NCI-H187 (cell line): ENCODE measurements around the gene CHPF.

ENCODE experiments used
- DNase-seq, 2 experiments: peaks; one replicate each; lab custom pipeline; 2025; lab: John Stamatoyannopoulos, UW

CHPF gene

GRCh38 chr2:219552382-219553167 lies 9.0 kb upstream of the CHPF start:
- peak; percentile 38 to 46 for DNase-seq

GRCh38 chr2:219551441-219552381 lies 8.1 kb upstream of the CHPF start:
- no peak for DNase-seq

- no peak for DNase-seq
Measured at GRCh38 chr2:219549619-219550018, 6.0 kb upstream of the CHPF start.

- DNase-seq: no peak
Measured at GRCh38 chr2:219548990-219549389, 5.4 kb upstream of the CHPF start.

GRCh38 chr2:219547621-219548020 lies 4.0 kb upstream of the CHPF start:
- no peak for DNase-seq

GRCh38 chr2:219545943-219546352 lies 2.3 kb upstream of the CHPF start:
- no peak for DNase-seq

GRCh38 chr2:219545295-219545942 lies 1.8 kb upstream of the CHPF start:
- DNase-seq: no peak

- no peak for DNase-seq
Measured at GRCh38 chr2:219544567-219544966, 958 bp upstream of the CHPF start.

GRCh38 chr2:219542931-219543595 lies 546 bp downstream of the CHPF start:
- no peak for DNase-seq

- peak; percentile 45 to 54 for DNase-seq
Measured at GRCh38 chr2:219541611-219542180, 1.9 kb downstream of the CHPF start.

GRCh38 chr2:219540784-219541504 lies 2.7 kb downstream of the CHPF start:
- DNase-seq: no peak

GRCh38 chr2:219539926-219540678 lies 3.5 kb downstream of the CHPF start:
- DNase-seq: no peak

- no peak for DNase-seq
Measured at GRCh38 chr2:219538956-219539788, 4.4 kb downstream of the CHPF start.

GRCh38 chr2:219538504-219538951 lies 5.1 kb downstream of the CHPF start:
- DNase-seq: no peak

- DNase-seq: no peak
Measured at GRCh38 chr2:219537657-219538488, 5.7 kb downstream of the CHPF start.

- DNase-seq: no peak
Measured at GRCh38 chr2:219536967-219537366, 6.6 kb downstream of the CHPF start.

GRCh38 chr2:219536425-219536824 lies 7.2 kb downstream of the CHPF start:
- no peak for DNase-seq
